ENCODE measurements around the gene LITAF. TPM values are rescaled to one million over a fixed set of nuclear protein-coding genes. Genes with fewer than 3 reads are reported as not detected.

Gene LITAF
- total and polyA plus RNA-seq, 2 experiments from 2014 or later = 83.2 to 150 TPM

DNA sequence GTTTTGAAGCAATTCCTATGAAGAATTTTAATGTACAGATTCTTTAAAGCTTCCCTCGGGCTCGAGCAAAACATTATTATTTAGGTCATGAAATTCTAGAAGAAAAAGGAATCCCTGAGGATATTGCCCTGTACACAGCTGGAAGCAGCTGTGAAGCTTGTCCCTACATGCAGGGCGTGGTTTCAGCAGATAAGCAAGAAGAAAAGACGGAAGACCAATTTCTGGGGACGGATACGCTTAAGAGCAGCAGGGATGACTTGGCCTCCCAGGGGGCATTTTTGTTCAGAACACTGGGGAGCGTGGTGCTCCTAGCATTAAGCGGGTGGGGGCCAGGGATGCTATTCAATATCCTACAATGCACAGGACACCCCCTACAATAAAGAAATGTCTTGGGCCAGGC lies 34.3 kb downstream of the LITAF start:
- no peak overlapping the region for H3K9ac ChIP-seq
- no peaks in the 10 kb centered on the region for H3K4me1 ChIP-seq (ENCODE audit: insufficient read depth)
- H3K9me3 ChIP-seq (ENCODE audit: low read depth) = no peaks in the 10 kb centered on the region
- H3K79me2 ChIP-seq (ENCODE audit: insufficient read depth) = peaks cover 28% of the 10 kb centered on the region
- peaks cover 82% of the 10 kb centered on the region for H3K36me3 ChIP-seq (ENCODE audit: low read depth)
- no peak overlapping the region for H3K4me2 ChIP-seq (ENCODE audit: unreplicated experiment)
- H3K4me3 ChIP-seq = no peak overlapping the region
- no peak for DNase-seq
- TF ChIP-seq EZH2 (IDR thresholded peaks at IDR 0.05; ENCODE audit: insufficient read depth, poor library complexity, severe bottlenecking) (no peak), EZH2phosphoT487 (IDR thresholded peaks at IDR 0.05; ENCODE audit: insufficient read depth, low read depth) (no peak)
- WGBS, 2 experiments (ENCODE audit: low coverage in 1 of 2, low lambda C conversion rate in 2 of 2, missing lambda C conversion rate in 2 of 2) = 94% methylated on average over 8 of the region's 8 CpGs
- no peak overlapping the region for H3K27ac ChIP-seq
- in situ Hi-C loops (cut with MboI) = no loop called here
- H3K9me2 ChIP-seq (ENCODE audit: insufficient read depth) = no peaks in the 10 kb centered on the region
- H2AFZ ChIP-seq = no peak overlapping the region
- peaks cover 2% of the 10 kb centered on the region; the same call in 1 of the 2 replicates for H3F3A ChIP-seq (ENCODE audit: insufficient read depth)
- H3K27me3 ChIP-seq (replicated peaks; ENCODE audit: insufficient read depth) = no peaks in the 10 kb centered on the region
- no peaks in the 10 kb centered on the region for H4K20me1 ChIP-seq (ENCODE audit: insufficient read depth)

DNA sequence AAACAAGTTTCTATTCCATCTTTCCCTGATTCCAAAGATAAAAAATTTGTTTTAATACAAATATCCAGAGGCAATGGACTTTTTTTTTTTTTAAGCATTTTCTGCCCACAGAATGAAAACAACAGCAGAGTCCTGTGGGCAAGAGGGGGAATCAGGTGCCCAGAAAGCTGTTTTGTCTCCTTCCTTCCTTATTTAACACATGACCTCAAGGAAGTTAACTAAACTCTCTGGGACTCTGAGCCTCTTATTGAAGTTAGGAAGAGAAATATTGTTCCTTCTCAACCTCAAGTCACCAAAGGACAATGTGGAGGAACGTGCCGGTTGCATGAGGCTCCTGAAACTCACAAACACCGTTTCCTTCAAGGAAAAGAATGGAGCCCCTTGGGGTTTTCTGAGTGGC lies 34.9 kb downstream of the LITAF start:
- no peak overlapping the region for H3K4me2 ChIP-seq (ENCODE audit: unreplicated experiment)
- peaks cover 86% of the 10 kb centered on the region for H3K36me3 ChIP-seq (ENCODE audit: low read depth)
- WGBS, 2 experiments (ENCODE audit: low coverage in 1 of 2, low lambda C conversion rate in 2 of 2, missing lambda C conversion rate in 2 of 2) = 92 to 97% methylated on average over 3 of the region's 3 CpGs
- peaks cover 22% of the 10 kb centered on the region for H3K79me2 ChIP-seq (ENCODE audit: insufficient read depth)
- no peaks in the 10 kb centered on the region for H3K9me3 ChIP-seq (ENCODE audit: low read depth)
- H3K27me3 ChIP-seq (replicated peaks; ENCODE audit: insufficient read depth) = no peaks in the 10 kb centered on the region
- H3K4me1 ChIP-seq (ENCODE audit: insufficient read depth) = no peaks in the 10 kb centered on the region; the same call in 1 of the 2 replicates
- H3K4me3 ChIP-seq = no peak overlapping the region
- no peaks in the 10 kb centered on the region for H4K20me1 ChIP-seq (ENCODE audit: insufficient read depth)
- TF ChIP-seq EZH2 (IDR thresholded peaks at IDR 0.05; ENCODE audit: insufficient read depth, poor library complexity, severe bottlenecking) (no peak), EZH2phosphoT487 (IDR thresholded peaks at IDR 0.05; ENCODE audit: insufficient read depth, low read depth) (no peak)
- DNase-seq = no peak
- H2AFZ ChIP-seq = no peak overlapping the region
- no peaks in the 10 kb centered on the region for H3K9me2 ChIP-seq (ENCODE audit: insufficient read depth)
- H3K9ac ChIP-seq = no peak overlapping the region
- H3K27ac ChIP-seq = no peak overlapping the region
- H3F3A ChIP-seq (ENCODE audit: insufficient read depth) = peaks cover 8% of the 10 kb centered on the region; the same call in 1 of the 2 replicates
- in situ Hi-C loops (cut with MboI) = no loop called here

DNA sequence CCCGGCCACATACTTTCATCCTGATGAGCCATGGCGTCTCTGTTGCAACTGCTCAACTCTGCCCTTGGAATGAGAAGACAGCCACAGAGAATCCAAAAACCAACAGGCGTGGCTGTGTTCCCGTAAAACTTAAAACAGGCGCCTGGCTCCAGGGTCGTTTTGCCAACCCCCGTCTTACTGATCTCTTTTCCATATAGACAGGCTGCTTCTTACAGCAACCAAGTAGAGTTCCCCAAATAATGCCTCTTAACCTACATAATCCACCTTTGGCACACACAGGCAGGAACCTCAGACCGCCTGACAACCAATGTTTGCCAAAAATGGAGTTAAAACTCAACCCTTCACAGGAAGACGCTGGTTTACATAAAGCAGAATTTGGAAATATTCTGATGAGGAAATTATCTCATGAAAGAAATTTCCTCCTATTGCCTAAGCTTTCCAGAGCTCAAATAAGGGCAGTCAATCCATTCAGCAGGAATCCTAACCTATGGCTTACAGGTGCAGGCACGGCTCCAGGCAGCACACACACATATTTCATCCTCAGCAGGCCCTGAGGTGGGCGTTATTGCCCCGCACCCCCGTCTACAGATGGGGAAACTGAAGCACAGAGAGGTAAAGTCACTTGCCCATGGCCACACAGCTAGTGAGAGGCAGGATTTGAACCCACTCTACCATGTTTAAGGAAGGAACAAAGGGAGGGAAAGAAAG lies 35.8 kb downstream of the LITAF start:
- no peak for TF ChIP-seq EZH2 (IDR thresholded peaks at IDR 0.05; ENCODE audit: insufficient read depth, poor library complexity, severe bottlenecking)
- TF ChIP-seq EZH2phosphoT487 (IDR thresholded peaks at IDR 0.05; ENCODE audit: insufficient read depth, low read depth) = no peak
- Histone ChIP-seq H3K4me1 (ENCODE audit: insufficient read depth) (no peaks in the 10 kb centered on the region; the same call in 1 of the 2 replicates), H2AFZ (no peak overlapping the region), H3K9me3 (ENCODE audit: low read depth) (no peaks in the 10 kb centered on the region), H3K9me2 (ENCODE audit: insufficient read depth) (no peaks in the 10 kb centered on the region), H3F3A (ENCODE audit: insufficient read depth) (peaks cover 11% of the 10 kb centered on the region; the same call in 1 of the 2 replicates), H3K27ac (no peak overlapping the region), H3K36me3 (ENCODE audit: low read depth) (peaks cover 84% of the 10 kb centered on the region), H3K9ac (no peak overlapping the region), H3K27me3 (replicated peaks; ENCODE audit: insufficient read depth) (no peaks in the 10 kb centered on the region), H3K79me2 (ENCODE audit: insufficient read depth) (peaks cover 13% of the 10 kb centered on the region), H3K4me2 (ENCODE audit: unreplicated experiment) (no peak overlapping the region), H4K20me1 (ENCODE audit: insufficient read depth) (no peaks in the 10 kb centered on the region), H3K4me3 (no peak overlapping the region)
- DNase-seq = no peak
- in situ Hi-C loops (cut with MboI) = no loop called here
- WGBS, 2 experiments (ENCODE audit: low coverage in 1 of 2, low lambda C conversion rate in 2 of 2, missing lambda C conversion rate in 2 of 2) = 69 to 81% methylated on average over 13 of the region's 13 CpGs

DNA sequence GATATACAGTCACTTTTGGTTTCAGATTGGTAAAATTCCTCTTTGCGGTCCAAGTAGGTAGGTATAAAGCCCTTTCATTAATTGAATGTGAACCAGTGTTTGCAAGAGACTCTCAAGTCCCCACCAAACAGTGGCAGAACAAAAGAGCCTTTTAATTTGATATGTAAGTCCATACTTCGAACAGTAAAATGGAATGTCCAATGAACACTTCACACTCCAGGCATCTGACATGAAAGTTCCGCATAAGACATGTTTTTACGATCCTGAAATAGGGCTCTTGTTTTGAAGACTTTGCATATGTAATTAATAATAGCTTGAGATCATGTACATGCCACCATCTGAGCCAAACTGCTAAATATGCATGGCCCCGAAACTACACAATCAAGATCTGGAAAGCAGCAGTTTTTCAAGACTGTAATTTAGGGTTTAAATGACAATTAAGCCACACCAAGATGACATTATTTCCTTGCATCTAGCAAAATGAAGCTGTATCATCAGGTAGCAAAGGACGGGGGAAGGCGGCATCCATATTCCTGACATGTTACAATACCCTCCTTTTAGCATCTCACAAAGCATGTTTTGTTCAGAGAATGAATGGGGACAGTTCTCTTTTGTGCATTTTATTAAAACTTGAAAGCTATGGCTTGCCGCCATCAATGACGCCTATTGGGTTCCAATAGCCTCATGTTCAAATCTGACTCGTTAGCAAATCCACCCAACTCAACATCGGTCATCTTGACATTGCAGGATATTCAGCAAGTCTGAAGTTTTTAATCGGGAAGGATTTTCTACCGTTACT lies 39.4 kb downstream of the LITAF start:
- H2AFZ ChIP-seq = no peak overlapping the region
- no peak overlapping the region for H3K9ac ChIP-seq
- no peak overlapping the region for H3K4me2 ChIP-seq (ENCODE audit: unreplicated experiment)
- H3F3A ChIP-seq (ENCODE audit: insufficient read depth) = peaks cover 11% of the 10 kb centered on the region; the same call in 1 of the 2 replicates
- H3K9me3 ChIP-seq (ENCODE audit: low read depth) = no peaks in the 10 kb centered on the region
- WGBS, 2 experiments (ENCODE audit: low coverage in 1 of 2, low lambda C conversion rate in 2 of 2, missing lambda C conversion rate in 2 of 2) = 69 to 72% methylated on average over 13 of the region's 13 CpGs
- peaks cover 56% of the 10 kb centered on the region for H3K36me3 ChIP-seq (ENCODE audit: low read depth)
- no peaks in the 10 kb centered on the region; the same call in 1 of the 2 replicates for H3K4me1 ChIP-seq (ENCODE audit: insufficient read depth)
- no peak for TF ChIP-seq EZH2 (IDR thresholded peaks at IDR 0.05; ENCODE audit: insufficient read depth, poor library complexity, severe bottlenecking)
- TF ChIP-seq EZH2phosphoT487 (IDR thresholded peaks at IDR 0.05; ENCODE audit: insufficient read depth, low read depth) = no peak
- no peaks in the 10 kb centered on the region for H3K79me2 ChIP-seq (ENCODE audit: insufficient read depth)
- no peaks in the 10 kb centered on the region for H4K20me1 ChIP-seq (ENCODE audit: insufficient read depth)
- H3K9me2 ChIP-seq (ENCODE audit: insufficient read depth) = no peaks in the 10 kb centered on the region
- no peaks in the 10 kb centered on the region for H3K27me3 ChIP-seq (replicated peaks; ENCODE audit: insufficient read depth)
- no peak overlapping the region for H3K4me3 ChIP-seq
- in situ Hi-C loops (cut with MboI) = no loop called here
- 0 out of 2 replicates have a peak overlapping the region, but pooled peaks have one; percentile 14 for H3K27ac ChIP-seq
- no peak for DNase-seq
